Measurements from ENCODE around the gene EEF1AKMT3. TPM values are rescaled to one million over a fixed set of nuclear protein-coding genes. Genes with fewer than 3 reads are reported as not detected.

The EEF1AKMT3 gene
- total RNA-seq, 2 donors from 2014 or later, result 3.7 to 5.8 TPM

- peak overlapping the region; percentile 97 for H3K9ac ChIP-seq (ENCODE audit: extremely low read depth, low read length, poor library complexity, severe bottlenecking)
- no peaks in the 10 kb centered on the region for H3K4me1 ChIP-seq (ENCODE audit: control insufficient read depth, insufficient read depth, low read length)
- TF ChIP-seq CTCF (conservative IDR thresholded peaks at IDR 0.05), result no peak
- peaks cover 49% of the 10 kb centered on the region for H3K27me3 Mint-ChIP-seq (ENCODE audit: insufficient read depth)
- WGBS, 2 experiments (ENCODE audit: insufficient coverage in 1 of 2, insufficient read length in 1 of 2), result 31 to 53% methylated on average over 14 to 21 of the region's 21 CpGs
- peaks cover 3% of the 10 kb centered on the region for H3K9me3 Mint-ChIP-seq
- H3K4me3 ChIP-seq (ENCODE audit: low read length), result peak overlapping the region; percentile 97
- H3K4me3 Mint-ChIP-seq, result peak overlapping the region; percentile 94
- peak overlapping the region; percentile 96 for H3K27ac ChIP-seq (ENCODE audit: low read depth, low read length)
- no peak for DNase-seq
- H3K27ac Mint-ChIP-seq, result peak overlapping the region; percentile 99
- H3K36me3 ChIP-seq (ENCODE audit: control insufficient read depth, insufficient read depth, low read length), result peaks cover 32% of the 10 kb centered on the region
- H3K36me3 Mint-ChIP-seq (ENCODE audit: low read depth), result peaks cover 31% of the 10 kb centered on the region
- H3K27me3 ChIP-seq (ENCODE audit: control insufficient read depth, insufficient read depth, low read length, poor library complexity, severe bottlenecking), result peaks cover 50% of the 10 kb centered on the region
- no peaks in the 10 kb centered on the region for H3K9me3 ChIP-seq (ENCODE audit: control insufficient read depth, low read length)
- H3K4me1 Mint-ChIP-seq, result peaks cover 5% of the 10 kb centered on the region
Observed at GRCh38 chr12:57744194-57744776, 28.1 kb upstream of the EEF1AKMT3 start.

GRCh38 chr12:57744777-57745484 is 27.5 kb upstream of the EEF1AKMT3 start, which contains the start of gene TSPAN31:
TSPAN31 (plus strand) TSS chr12:57745039; CDS start chr12:57745155, 116 bp downstream.
- Histone ChIP-seq H3K4me1 (ENCODE audit: control insufficient read depth, insufficient read depth, low read length) (no peaks in the 10 kb centered on the region), H3K4me3 (ENCODE audit: low read length) (peak within 1 kb of the TSS; percentile 97), H3K9me3 (ENCODE audit: control insufficient read depth, low read length) (no peaks in the 10 kb centered on the region), H3K27me3 (ENCODE audit: control insufficient read depth, insufficient read depth, low read length, poor library complexity, severe bottlenecking) (peaks cover 44% of the 10 kb centered on the region), H3K27ac (ENCODE audit: low read depth, low read length) (peak within 1 kb of the TSS; percentile 96), H3K36me3 (ENCODE audit: control insufficient read depth, insufficient read depth, low read length) (peaks cover 38% of the 10 kb centered on the region), H3K9ac (ENCODE audit: extremely low read depth, low read length, poor library complexity, severe bottlenecking) (peak within 1 kb of the TSS; percentile 97)
- no peak for TF ChIP-seq CTCF (conservative IDR thresholded peaks at IDR 0.05)
- H3K4me3 Mint-ChIP-seq, result peak within 1 kb of the TSS; percentile 94
- peak; percentile 99 for DNase-seq
- H3K27me3 Mint-ChIP-seq (ENCODE audit: insufficient read depth), result peaks cover 42% of the 10 kb centered on the region
- peaks cover 5% of the 10 kb centered on the region for H3K4me1 Mint-ChIP-seq
- H3K27ac Mint-ChIP-seq, result peak within 1 kb of the TSS; percentile 99
- peaks cover 3% of the 10 kb centered on the region for H3K9me3 Mint-ChIP-seq
- peaks cover 33% of the 10 kb centered on the region for H3K36me3 Mint-ChIP-seq (ENCODE audit: low read depth)
- WGBS, 2 experiments (ENCODE audit: insufficient coverage in 1 of 2, insufficient read length in 1 of 2), result 4 to 13% methylated on average over 10 to 28 of the region's 29 CpGs

GRCh38 chr12:57745485-57745881 is 26.9 kb upstream of the EEF1AKMT3 start:
- no peak overlapping the region for H3K27ac ChIP-seq (ENCODE audit: low read depth, low read length)
- peaks cover 37% of the 10 kb centered on the region for H3K36me3 Mint-ChIP-seq (ENCODE audit: low read depth)
- peak; percentile 71 for DNase-seq
- peak overlapping the region; percentile 94 for H3K4me3 Mint-ChIP-seq
- H3K27me3 ChIP-seq (ENCODE audit: control insufficient read depth, insufficient read depth, low read length, poor library complexity, severe bottlenecking), result peaks cover 38% of the 10 kb centered on the region
- TF ChIP-seq CTCF (conservative IDR thresholded peaks at IDR 0.05), result no peak
- peaks cover 42% of the 10 kb centered on the region for H3K36me3 ChIP-seq (ENCODE audit: control insufficient read depth, insufficient read depth, low read length)
- H3K9me3 ChIP-seq (ENCODE audit: control insufficient read depth, low read length), result no peaks in the 10 kb centered on the region
- 56 to 90% methylated on average over 3 to 8 of the region's 8 CpGs for WGBS, 2 experiments (ENCODE audit: insufficient coverage in 1 of 2, insufficient read length in 1 of 2)
- peak overlapping the region; percentile 97 for H3K9ac ChIP-seq (ENCODE audit: extremely low read depth, low read length, poor library complexity, severe bottlenecking)
- peak overlapping the region; percentile 99 for H3K27ac Mint-ChIP-seq
- no peaks in the 10 kb centered on the region for H3K4me1 ChIP-seq (ENCODE audit: control insufficient read depth, insufficient read depth, low read length)
- H3K4me1 Mint-ChIP-seq, result peaks cover 5% of the 10 kb centered on the region
- H3K27me3 Mint-ChIP-seq (ENCODE audit: insufficient read depth), result peaks cover 37% of the 10 kb centered on the region
- peak overlapping the region; percentile 97 for H3K4me3 ChIP-seq (ENCODE audit: low read length)
- peaks cover 3% of the 10 kb centered on the region for H3K9me3 Mint-ChIP-seq

Data from endodermal cell (in vitro differentiated cells).